AG09309 (cell line): Measurements from ENCODE around the gene NOS1AP.

Experiments
- DNase-seq: peaks from one replicate; pipeline ENCODE4 v3.0.0-alpha.2; 2010; ENCODE audit warnings: low read depth
- H3K4me3 ChIP-seq: 2 replicates; pipeline ENCODE4 v1.5.1; 2011; ENCODE audit warnings: mild to moderate bottlenecking, low read depth, low read length, moderate library complexity; ENCODE audit not compliant: control insufficient read depth
- CTCF ChIP-seq: IDR thresholded peaks from 2 replicates; pipeline ENCODE4 v1.5.1; 2011; ENCODE audit warnings: mild to moderate bottlenecking, low read depth, low read length, inconsistent platforms; ENCODE audit not compliant: insufficient read depth, control insufficient read depth; ENCODE audit errors: missing control alignments

The NOS1AP gene

GRCh38 chr1:162175379-162176081 is 106.0 kb downstream of the NOS1AP start:
- no peak for TF ChIP-seq CTCF
- H3K4me3 ChIP-seq, result no peak overlapping the region
- DNase-seq, result no peak

- DNase-seq, result no peak
- no peak overlapping the region for H3K4me3 ChIP-seq
- TF ChIP-seq CTCF, result no peak
These were observed 107.6 kb downstream of the NOS1AP start for GRCh38 chr1:162177126-162177525.

GRCh38 chr1:162178432-162178831 is 108.9 kb downstream of the NOS1AP start:
- no peak overlapping the region for H3K4me3 ChIP-seq
- no peak for TF ChIP-seq CTCF
- DNase-seq, result no peak

GRCh38 chr1:162179121-162179520 is 109.6 kb downstream of the NOS1AP start:
- no peak for DNase-seq
- no peak overlapping the region for H3K4me3 ChIP-seq
- TF ChIP-seq CTCF, result no peak

- no peak for DNase-seq
- H3K4me3 ChIP-seq, result no peak overlapping the region
- no peak for TF ChIP-seq CTCF
These were observed 111.3 kb downstream of the NOS1AP start for GRCh38 chr1:162180813-162181212.

GRCh38 chr1:162182090-162182489 is 112.6 kb downstream of the NOS1AP start:
- TF ChIP-seq CTCF, result no peak
- H3K4me3 ChIP-seq, result no peak overlapping the region
- no peak for DNase-seq
